ENCODE data around the gene IL34.

IL34 gene

DNA sequence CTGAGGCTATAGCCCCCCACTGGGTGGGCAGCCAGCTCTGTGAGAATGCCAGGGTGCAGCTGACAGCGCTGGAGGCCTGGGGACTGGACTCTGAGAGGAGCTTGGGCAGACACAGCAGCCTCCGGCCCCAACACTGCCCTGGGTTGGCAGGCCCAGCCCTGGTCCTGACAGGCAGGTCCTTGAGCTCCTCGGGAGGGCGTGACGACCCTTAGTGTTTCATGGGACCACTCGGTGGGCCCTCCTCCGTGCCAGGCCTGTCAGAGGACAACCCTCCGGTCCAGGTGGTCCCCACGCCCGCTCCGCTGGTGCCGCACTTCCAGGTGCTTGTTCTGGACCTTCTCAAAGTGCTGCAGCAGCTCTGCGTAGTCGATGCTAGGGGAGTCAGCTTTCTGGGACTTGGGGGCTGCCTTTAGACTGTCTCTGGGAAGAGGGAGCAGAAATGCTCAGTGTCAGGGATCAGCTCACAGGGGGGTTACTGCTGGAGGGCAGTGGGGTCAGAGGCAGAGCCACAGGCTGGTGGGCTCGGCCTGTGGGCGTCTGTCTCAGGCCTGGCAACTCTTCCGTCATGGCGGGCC, 41.4 kb downstream of the IL34 start:
- DNase-seq (ENCODE audit: low spot score), result no peak
- TF ChIP-seq, protein P1, sequence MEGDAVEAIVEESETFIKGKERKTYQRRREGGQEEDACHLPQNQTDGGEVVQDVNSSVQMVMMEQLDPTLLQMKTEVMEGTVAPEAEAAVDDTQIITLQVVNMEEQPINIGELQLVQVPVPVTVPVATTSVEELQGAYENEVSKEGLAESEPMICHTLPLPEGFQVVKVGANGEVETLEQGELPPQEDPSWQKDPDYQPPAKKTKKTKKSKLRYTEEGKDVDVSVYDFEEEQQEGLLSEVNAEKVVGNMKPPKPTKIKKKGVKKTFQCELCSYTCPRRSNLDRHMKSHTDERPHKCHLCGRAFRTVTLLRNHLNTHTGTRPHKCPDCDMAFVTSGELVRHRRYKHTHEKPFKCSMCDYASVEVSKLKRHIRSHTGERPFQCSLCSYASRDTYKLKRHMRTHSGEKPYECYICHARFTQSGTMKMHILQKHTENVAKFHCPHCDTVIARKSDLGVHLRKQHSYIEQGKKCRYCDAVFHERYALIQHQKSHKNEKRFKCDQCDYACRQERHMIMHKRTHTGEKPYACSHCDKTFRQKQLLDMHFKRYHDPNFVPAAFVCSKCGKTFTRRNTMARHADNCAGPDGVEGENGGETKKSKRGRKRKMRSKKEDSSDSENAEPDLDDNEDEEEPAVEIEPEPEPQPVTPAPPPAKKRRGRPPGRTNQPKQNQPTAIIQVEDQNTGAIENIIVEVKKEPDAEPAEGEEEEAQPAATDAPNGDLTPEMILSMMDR (IDR thresholded peaks at IDR 0.05; ENCODE audit: extremely low read depth, missing control alignments), result no peak

DNA sequence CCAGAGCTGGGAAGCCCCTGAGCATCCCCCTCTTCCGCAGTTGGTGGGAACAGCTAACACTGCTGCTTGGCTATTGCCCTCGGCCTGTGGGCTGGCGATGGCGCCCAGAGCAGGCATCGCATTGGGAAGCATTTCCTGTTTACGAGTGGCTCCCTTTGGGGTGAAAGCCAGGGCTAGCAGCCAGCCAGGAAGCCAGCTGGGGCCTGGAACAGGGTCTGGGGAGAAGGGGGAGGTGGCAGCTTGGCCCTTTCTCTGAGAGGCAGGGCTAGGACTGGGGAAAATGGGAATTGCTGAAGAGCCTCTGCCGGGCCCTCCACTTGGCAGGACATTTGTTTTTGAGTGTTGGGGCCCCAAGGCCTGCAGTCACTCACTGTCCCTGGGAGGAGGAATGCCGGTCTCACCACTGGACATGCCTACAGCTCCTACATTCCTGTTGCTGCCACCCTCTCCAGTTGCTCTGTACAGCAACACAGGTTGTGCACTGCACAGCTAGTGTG, 41.9 kb downstream of the IL34 start:
- TF ChIP-seq, protein P1 (IDR thresholded peaks at IDR 0.05; ENCODE audit: extremely low read depth, missing control alignments), result no peak
- no peak for DNase-seq (ENCODE audit: low spot score)

DNA sequence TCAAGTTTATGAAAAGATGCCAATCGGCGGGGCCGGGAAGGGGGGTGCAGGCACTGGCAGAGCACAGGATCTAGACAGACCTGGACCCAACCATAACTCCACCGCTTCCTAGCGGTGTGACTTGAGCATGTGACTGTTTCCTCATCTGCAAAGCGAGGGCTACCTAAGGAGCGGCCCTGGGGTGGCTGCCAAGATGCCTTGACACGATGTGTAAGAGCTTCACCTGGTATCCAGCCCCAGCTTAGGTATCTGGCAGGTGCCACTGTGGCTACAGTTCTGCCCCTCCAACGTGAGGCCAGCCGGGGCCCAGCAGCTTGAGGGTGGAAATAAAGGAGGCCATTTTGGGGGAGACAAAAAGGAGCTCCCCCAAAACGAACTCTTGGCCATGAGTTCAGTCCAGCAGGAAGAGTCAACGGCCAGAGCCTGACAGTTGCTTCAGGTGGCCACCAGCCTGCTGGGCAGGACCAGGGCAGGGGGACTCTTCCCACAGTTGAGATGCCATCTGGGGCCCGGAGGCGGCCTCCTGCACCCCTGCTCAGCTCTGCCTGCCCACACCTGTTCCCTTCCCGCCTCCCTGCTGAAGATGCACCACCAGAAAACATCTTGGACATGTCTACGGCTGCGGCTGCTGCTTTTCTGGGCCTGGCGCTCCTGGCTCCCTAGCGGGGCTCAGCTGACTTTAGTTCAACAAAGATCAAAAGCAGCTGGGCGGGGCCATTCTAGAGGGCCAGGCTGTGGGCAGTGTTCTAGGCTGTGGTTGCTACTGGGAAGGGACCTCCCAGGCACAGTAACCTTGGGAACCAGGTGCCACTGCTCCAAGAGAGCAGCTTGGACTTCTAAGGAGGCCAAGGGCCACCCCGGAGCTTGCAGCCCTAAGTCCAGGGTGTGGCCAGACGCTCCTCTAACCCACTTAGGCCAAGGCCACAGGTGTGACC, 42.9 kb downstream of the IL34 start:
- TF ChIP-seq, protein P1 (IDR thresholded peaks at IDR 0.05; ENCODE audit: extremely low read depth, missing control alignments), result no peak
- DNase-seq (ENCODE audit: low spot score), result no peak

DNA sequence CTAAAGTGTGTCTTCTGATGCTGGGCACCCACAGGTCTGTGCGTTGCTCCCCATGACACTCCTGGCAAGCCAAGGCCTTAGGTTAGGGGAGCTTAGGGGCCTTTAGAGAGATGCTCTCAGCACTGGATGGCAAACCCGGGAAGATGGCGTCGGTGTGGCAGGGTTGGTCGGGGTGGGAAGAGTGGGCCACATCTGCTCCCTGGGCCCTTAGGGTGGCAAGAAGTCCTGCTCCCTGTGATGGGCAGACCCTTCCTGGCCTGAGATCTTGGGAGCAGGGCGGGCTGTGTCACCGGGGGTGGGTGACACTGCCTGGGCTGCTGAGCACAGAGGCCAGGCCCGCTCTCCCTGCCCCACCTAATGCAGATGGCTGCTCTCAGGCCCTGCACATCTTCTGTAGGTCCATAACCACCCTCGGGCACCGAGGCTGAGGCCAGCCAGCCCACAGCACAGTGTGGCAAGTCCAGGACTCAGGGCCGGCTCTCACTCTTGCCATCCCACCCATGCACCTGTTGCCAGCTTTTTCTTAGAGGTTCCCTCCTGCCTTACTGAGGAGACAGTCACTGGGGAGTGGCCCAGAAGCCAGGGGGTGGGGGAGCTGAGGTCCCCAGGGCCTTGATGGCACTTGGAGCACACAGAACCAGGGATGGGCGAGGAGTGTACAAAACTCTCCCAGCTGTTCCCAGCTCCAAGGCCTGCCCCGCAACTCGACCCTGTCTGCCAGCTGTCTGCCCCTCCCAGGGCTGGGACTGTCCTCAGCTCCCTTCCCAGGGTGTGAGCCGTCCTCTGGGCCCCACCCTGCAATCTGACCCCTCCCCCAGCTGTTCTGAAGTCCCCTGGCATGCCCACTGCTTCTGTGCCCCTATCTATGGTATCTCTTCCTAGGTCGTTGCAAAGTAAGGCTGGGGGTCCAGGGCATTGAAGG, 43.9 kb downstream of the IL34 start:
- no peak for DNase-seq (ENCODE audit: low spot score)
- TF ChIP-seq, protein P1 (IDR thresholded peaks at IDR 0.05; ENCODE audit: extremely low read depth, missing control alignments), result no peak

DNA sequence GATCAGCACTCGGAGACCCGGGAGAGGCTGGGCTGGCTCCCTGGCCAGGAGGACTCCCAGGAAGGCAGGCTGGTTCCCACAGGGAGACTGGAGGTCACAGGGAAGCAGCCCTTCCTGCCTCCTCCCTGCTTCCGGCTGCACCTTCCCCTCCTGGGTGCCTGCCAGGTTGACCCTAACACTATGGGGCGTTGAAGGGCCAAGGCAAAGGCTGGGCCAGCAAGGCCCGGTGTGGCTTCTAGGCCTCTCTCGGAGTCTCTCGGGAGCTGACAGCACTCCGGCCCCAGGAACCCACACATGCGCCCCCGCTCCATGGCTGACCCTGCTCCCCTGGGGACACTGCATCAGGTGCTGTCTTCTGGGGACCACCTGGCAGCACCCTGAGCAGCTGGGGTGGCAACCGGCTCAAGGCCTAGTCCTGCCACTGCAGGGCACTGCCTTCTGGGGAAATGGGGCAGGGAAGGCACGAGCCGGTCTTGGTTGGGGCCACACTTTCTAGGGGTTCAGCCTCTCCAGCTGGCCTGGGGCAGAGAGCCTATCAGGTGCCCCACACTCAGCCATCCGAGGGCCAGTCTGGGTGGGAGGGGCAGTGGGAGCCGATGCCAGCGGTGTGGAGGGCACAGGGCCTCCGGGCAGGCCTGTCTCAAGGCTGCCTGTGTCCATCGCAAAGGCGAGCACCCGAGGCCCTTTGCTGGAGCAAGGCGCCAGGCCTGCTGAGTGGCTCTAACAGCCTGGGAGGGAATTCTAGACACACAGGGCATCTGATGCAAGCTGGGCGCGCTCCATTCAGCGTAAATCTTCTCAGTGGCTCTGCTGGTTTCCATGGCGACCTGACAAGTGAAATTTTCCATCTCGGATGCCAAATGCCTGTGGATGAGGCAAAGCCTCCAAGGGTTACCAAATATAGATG, 45.1 kb downstream of the IL34 start:
- TF ChIP-seq, protein P1 (IDR thresholded peaks at IDR 0.05; ENCODE audit: extremely low read depth, missing control alignments), result no peak
- no peak for DNase-seq (ENCODE audit: low spot score)

DNA sequence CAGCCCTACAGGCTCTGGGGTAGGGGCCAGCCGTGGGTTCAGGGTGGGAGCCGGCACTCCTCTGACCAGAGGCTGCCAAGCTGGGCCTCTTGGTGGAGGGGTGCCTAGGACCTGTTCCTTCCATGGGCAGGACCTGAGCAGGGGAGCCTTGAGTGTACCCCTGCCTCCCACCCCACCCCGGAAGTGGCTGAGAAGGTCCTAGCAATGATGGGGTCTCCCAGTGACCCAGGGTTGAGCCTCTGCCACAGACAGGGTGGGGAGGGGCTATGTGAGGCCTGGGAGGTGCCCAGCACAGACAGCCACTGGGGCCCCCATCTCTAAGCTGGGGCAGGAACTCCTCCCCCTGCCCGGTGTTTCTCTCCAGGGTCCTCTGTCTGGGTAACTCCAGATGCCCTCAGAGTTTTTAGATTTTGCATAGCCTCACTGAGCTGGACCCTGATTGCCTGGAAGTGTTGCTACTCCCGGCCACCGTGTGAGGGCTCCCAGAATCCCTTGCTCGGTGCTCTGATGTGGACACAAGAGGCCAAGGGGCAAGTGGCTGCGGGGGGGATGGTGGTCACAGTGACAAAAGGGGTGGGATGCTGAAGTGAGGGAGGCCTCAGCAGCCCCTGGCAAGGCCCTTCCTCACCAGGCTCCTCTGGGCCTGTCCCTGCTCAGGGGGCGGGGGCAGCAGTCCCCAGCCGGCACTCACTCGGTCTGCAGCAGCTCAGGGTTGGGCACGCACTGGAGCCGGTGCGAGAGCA, 45.9 kb downstream of the IL34 start:
- TF ChIP-seq, protein P1 (IDR thresholded peaks at IDR 0.05; ENCODE audit: extremely low read depth, missing control alignments), result no peak
- DNase-seq (ENCODE audit: low spot score), result no peak

Data from GM20000 (cell line).